NB4 (cell line): ENCODE results near the gene SIRT5.

Source experiments
- DNase-seq: peaks from one replicate; pipeline ENCODE4 v3.0.0; 2010; ENCODE audit warnings: low read depth
- H3K4me3 ChIP-seq: one replicate; pipeline ENCODE4 v1.5.1; 2011; ENCODE audit warnings: mild to moderate bottlenecking, low read depth, low read length, moderate library complexity
- MYC ChIP-seq: IDR thresholded peaks from 2 replicates; pipeline ENCODE4 v1.6.1; 2011; ENCODE audit warnings: low read depth, low read length
- POLR2A ChIP-seq: IDR thresholded peaks from 2 replicates; pipeline ENCODE4 v1.6.1; 2011; ENCODE audit warnings: mild to moderate bottlenecking; ENCODE audit not compliant: insufficient read length; ENCODE audit errors: extremely low read depth
- TF ChIP-seq, protein P1 (sequence below): IDR thresholded peaks from one replicate; pipeline ENCODE4 v1.5.1; 2012; ENCODE audit warnings: low read depth, low read length
- TF ChIP-seq, protein P2 (sequence below): IDR thresholded peaks from 2 replicates; pipeline ENCODE4 v1.6.1; 2011; ENCODE audit warnings: low read depth, low read length

Gene SIRT5

DNA sequence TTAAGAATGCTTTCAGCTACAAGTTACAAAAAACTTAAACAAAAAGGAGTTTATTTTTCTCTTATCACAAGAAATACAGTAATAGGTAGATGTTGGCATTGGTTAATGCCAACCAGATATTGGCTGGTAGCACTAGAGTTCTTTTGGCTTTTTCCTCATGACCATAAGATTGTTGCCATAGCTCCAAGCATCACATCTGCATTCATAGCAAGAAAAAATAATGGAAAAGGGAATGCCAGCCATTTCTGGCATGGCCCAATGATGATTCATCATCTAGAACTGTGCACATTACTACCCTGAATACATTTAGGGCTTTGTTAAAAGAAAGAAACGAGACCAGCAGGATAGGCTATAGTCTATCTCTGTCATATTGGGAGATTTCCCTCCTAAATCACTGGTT, 20.8 kb upstream of the SIRT5 start:
- no peak for DNase-seq
- TF ChIP-seq, protein P1, sequence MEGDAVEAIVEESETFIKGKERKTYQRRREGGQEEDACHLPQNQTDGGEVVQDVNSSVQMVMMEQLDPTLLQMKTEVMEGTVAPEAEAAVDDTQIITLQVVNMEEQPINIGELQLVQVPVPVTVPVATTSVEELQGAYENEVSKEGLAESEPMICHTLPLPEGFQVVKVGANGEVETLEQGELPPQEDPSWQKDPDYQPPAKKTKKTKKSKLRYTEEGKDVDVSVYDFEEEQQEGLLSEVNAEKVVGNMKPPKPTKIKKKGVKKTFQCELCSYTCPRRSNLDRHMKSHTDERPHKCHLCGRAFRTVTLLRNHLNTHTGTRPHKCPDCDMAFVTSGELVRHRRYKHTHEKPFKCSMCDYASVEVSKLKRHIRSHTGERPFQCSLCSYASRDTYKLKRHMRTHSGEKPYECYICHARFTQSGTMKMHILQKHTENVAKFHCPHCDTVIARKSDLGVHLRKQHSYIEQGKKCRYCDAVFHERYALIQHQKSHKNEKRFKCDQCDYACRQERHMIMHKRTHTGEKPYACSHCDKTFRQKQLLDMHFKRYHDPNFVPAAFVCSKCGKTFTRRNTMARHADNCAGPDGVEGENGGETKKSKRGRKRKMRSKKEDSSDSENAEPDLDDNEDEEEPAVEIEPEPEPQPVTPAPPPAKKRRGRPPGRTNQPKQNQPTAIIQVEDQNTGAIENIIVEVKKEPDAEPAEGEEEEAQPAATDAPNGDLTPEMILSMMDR = no peak
- TF ChIP-seq, protein P2, sequence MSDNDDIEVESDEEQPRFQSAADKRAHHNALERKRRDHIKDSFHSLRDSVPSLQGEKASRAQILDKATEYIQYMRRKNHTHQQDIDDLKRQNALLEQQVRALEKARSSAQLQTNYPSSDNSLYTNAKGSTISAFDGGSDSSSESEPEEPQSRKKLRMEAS = no peak
- TF ChIP-seq MYC = no peak
- TF ChIP-seq POLR2A = no peak
- no peak overlapping the region for H3K4me3 ChIP-seq

DNA sequence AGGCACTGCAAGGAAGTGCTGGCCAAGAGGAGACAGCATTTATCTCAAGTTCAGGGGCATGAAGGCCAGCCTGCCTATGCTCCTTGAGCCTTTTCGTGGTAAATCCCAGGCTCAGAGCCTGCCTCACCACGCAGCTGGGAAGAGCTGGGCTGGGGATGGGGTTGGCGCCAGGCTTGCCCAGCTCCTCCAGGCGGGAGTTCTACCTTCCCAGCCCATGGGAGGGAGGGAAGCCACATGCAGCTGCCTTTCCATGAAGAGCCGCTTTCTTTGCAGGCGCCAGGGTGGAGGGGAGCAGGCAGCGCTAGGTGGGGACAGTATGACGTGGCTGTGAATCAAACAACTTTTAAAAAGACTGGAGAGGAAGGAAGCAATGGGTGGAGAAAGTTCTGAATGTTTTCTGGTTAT, 19.5 kb upstream of the SIRT5 start:
- DNase-seq = no peak
- no peak overlapping the region for H3K4me3 ChIP-seq
- TF ChIP-seq, protein P1 = no peak
- TF ChIP-seq MYC (no peak), POLR2A (no peak)
- TF ChIP-seq, protein P2 = no peak

DNA sequence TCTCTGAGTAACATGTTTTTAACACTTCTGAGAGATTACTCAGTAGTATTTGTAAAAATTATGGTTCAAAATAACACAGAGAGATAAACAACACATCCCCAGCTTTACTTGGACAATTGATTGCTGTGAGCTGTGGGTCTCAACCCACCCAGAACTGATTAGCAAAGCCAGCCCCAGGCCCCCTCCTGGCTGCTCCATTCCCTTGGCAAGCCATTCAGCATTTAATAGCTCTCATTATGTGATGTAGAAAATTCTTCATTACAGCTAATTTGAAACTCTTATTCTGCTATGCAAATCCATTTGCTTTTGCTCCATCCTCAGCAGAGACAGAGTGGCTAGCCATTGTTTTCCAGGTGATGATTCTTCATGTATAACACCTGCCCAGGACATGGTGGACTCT, 16.6 kb upstream of the SIRT5 start:
- H3K4me3 ChIP-seq = no peak overlapping the region
- DNase-seq = no peak
- TF ChIP-seq MYC = no peak
- TF ChIP-seq, protein P1 = no peak
- TF ChIP-seq, protein P2 = no peak
- no peak for TF ChIP-seq POLR2A

DNA sequence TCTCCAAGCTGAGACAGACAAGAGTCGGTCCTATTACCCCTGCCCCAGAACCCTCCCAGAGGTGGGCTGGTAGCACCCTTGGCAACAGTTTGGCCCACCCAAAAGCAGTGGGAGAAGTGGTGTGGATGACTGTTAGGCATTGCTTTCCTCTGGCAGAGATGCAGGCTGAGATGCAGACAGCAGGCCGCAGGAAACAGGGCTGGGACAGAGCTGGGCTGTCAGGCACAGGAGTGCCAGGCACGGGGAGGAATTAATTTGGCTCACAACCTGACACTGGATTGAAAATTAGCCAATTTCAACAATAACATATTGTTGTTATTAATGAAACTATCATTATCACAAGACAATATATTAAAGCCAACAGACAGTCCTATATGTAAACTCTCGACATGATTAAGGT, 15.7 kb upstream of the SIRT5 start:
- DNase-seq = no peak
- no peak overlapping the region for H3K4me3 ChIP-seq
- no peak for TF ChIP-seq MYC
- TF ChIP-seq, protein P1 = no peak
- TF ChIP-seq POLR2A = no peak
- TF ChIP-seq, protein P2 = no peak

DNA sequence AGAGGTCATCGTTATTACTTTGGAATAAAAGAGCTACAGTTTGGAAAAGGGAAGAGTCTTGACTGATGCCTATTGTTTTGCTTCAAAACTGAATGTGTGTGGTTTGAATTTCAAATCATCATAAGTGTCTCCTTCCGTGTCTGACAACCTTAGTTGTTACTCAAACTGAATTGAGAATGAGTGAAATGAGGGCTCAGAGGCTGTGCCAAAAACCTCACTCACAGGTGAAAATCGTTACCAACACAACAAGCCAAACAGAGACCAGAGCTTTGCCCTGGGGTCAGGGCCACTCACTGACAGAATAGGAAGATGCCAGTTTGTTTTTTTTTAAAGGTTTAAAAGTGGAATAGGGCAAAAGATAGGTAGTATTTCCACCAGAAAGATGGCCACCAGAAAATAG, 15.2 kb upstream of the SIRT5 start:
- H3K4me3 ChIP-seq = no peak overlapping the region
- DNase-seq = no peak
- TF ChIP-seq, protein P2 = no peak
- no peak for TF ChIP-seq POLR2A
- TF ChIP-seq MYC = no peak
- TF ChIP-seq, protein P1 = no peak

DNA sequence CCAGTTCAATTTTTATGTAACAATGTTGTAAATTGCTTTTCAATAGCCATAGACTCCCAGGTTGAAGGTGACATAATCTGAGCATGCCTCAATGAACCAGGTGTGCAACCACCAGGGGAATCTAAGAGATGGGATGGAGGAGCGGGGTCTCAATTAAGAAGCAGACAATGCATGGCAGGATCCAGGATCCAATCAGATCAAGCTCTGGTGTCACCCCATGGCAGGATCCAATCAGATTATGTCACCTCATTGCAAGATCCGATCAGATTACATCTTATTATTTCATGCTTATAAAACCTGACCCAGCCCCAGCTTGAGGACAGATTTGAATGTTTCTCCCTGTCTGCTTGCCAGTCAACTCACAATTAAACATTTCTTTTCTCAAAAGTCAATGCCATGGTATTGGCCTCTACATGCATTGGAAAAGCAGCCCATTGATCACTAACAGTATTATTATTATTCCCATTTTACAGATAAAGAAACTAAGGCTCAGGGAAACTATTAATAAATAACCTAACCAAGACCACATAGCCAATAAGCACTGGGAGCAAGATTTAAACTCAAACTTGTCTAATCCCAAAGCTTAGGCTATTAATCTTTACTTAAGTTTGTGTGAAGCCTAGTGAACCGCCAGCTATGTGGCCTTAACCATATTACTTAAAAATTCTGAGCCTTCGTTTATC, 14.3 kb upstream of the SIRT5 start:
- TF ChIP-seq, protein P2 = no peak
- no peak for TF ChIP-seq MYC
- no peak for TF ChIP-seq POLR2A
- TF ChIP-seq, protein P1 = no peak
- DNase-seq = no peak
- no peak overlapping the region for H3K4me3 ChIP-seq
